ENCODE measurements around the gene LDHD.
"Not testable (repeated sequence)": the region's sequence is repeated elsewhere in the genome, so short reads cannot be mapped to it uniquely, and the experiment has no call there.

The LDHD gene

GRCh38 chr16:75131081-75131480, 14.5 kb upstream of the LDHD start:
- Histone ChIP-seq H3K9me2 (replicated peaks; ENCODE audit: control insufficient read depth, low read length) (no peaks in the 10 kb centered on the region), H3K4me1 (ENCODE audit: control insufficient read depth, low read length) (peaks cover 3% of the 10 kb centered on the region; the same call in 1 of the 2 replicates), H3K36me3 (ENCODE audit: control insufficient read depth, low read length) (no peaks in the 10 kb centered on the region), H3K9me3 (ENCODE audit: control insufficient read depth, insufficient read depth, low read length) (peaks cover 8% of the 10 kb centered on the region; the same call in 1 of the 2 replicates), H3F3A (ENCODE audit: control insufficient read depth, insufficient read depth) (no peaks in the 10 kb centered on the region), H3K4me3 (ENCODE audit: low read length) (no peak overlapping the region), H3K79me2 (ENCODE audit: control insufficient read depth, low read length) (no peaks in the 10 kb centered on the region), H3K27me3 (ENCODE audit: control insufficient read depth, low read length) (no peaks in the 10 kb centered on the region), H3K27ac (ENCODE audit: low read depth, low read length) (no peak overlapping the region), H3K4me2 (ENCODE audit: low read length) (no peak overlapping the region), H4K20me1 (ENCODE audit: control insufficient read depth, insufficient read depth, low read depth, low read length) (no peaks in the 10 kb centered on the region)
- TF ChIP-seq CTCF (IDR thresholded peaks at IDR 0.05; ENCODE audit: low read depth, low read length, poor library complexity, severe bottlenecking) (no peak), EZH2phosphoT487 (IDR thresholded peaks at IDR 0.05; ENCODE audit: borderline replicate concordance, low read length) (no peak)

- H4K20me1 ChIP-seq (ENCODE audit: control insufficient read depth, insufficient read depth, low read depth, low read length), result no peaks in the 10 kb centered on the region
- H3K4me1 ChIP-seq (ENCODE audit: control insufficient read depth, low read length), result peaks cover 3% of the 10 kb centered on the region; the same call in 1 of the 2 replicates
- H3F3A ChIP-seq (ENCODE audit: control insufficient read depth, insufficient read depth), result no peaks in the 10 kb centered on the region
- no peaks in the 10 kb centered on the region for H3K27me3 ChIP-seq (ENCODE audit: control insufficient read depth, low read length)
- TF ChIP-seq CTCF (IDR thresholded peaks at IDR 0.05; ENCODE audit: low read depth, low read length, poor library complexity, severe bottlenecking) (no peak), EZH2phosphoT487 (IDR thresholded peaks at IDR 0.05; ENCODE audit: borderline replicate concordance, low read length) (no peak)
- H3K36me3 ChIP-seq (ENCODE audit: control insufficient read depth, low read length), result no peaks in the 10 kb centered on the region
- peaks cover 8% of the 10 kb centered on the region; the same call in 1 of the 2 replicates for H3K9me3 ChIP-seq (ENCODE audit: control insufficient read depth, insufficient read depth, low read length)
- no peaks in the 10 kb centered on the region for H3K79me2 ChIP-seq (ENCODE audit: control insufficient read depth, low read length)
- no peak overlapping the region for H3K4me3 ChIP-seq (ENCODE audit: low read length)
- H3K27ac ChIP-seq (ENCODE audit: low read depth, low read length), result no peak overlapping the region
- no peaks in the 10 kb centered on the region for H3K9me2 ChIP-seq (replicated peaks; ENCODE audit: control insufficient read depth, low read length)
- H3K4me2 ChIP-seq (ENCODE audit: low read length), result no peak overlapping the region
Measured at GRCh38 chr16:75130150-75130771, 13.7 kb upstream of the LDHD start.

GRCh38 chr16:75129421-75130149, 13.0 kb upstream of the LDHD start:
- H4K20me1 ChIP-seq (ENCODE audit: control insufficient read depth, insufficient read depth, low read depth, low read length); H3F3A ChIP-seq (ENCODE audit: control insufficient read depth, insufficient read depth); H3K9me3 ChIP-seq (ENCODE audit: control insufficient read depth, insufficient read depth, low read length); H3K36me3 ChIP-seq (ENCODE audit: control insufficient read depth, low read length); H3K9me2 ChIP-seq (replicated peaks; ENCODE audit: control insufficient read depth, low read length); H3K79me2 ChIP-seq (ENCODE audit: control insufficient read depth, low read length); H3K4me1 ChIP-seq (ENCODE audit: control insufficient read depth, low read length); H3K27ac ChIP-seq (ENCODE audit: low read depth, low read length); H3K27me3 ChIP-seq (ENCODE audit: control insufficient read depth, low read length); H3K4me3 ChIP-seq (ENCODE audit: low read length); H3K4me2 ChIP-seq (ENCODE audit: low read length): not testable (repeated sequence)
